HG02759 (cell line): ENCODE measurements around the gene PCMTD2.
A peak's percentile ranks its signal among the peaks of the same experiment; 100 is the strongest.

Source experiments
- ATAC-seq: cut with Tn5 transposase; IDR thresholded peaks from one replicate; pipeline ENCODE4 v1.9.1; 2021; ENCODE audit warnings: mild to moderate bottlenecking, moderate library complexity; ENCODE audit not compliant: unreplicated experiment

The PCMTD2 gene

DNA sequence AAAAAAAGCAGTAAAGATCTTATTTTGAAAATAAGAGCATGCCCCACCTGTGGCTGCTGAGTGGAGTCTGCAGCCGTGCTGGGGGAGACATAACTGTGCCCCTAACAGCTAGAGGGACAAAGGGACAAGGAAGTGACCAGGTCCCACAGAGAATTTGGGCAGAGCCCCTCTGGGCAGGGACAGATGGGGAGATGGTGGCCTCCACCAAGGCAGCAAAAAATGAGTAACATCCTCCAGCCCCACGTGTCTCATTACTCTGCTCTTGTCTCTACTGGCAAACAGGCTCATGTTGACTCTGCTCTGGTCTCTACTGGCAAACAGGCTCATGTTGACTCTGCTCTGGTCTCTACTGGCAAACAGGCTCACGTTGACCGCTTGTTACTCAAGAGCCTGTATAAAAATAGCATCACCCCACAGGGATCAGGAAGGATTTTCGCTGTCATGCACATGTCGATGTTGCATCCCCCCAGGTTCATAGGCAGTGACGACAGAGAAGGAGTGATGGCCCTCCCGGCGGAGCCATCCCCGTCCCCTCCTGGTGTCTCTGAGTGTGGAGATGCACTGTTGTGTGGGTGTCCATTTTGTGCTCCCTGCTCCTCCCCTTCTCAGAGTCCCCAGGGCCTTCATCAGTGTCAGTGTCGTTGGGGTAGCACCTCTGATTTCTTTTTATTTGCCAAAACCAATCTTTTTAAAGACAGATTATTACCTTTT, 17.3 kb upstream of the PCMTD2 start:
- ATAC-seq: no peak

DNA sequence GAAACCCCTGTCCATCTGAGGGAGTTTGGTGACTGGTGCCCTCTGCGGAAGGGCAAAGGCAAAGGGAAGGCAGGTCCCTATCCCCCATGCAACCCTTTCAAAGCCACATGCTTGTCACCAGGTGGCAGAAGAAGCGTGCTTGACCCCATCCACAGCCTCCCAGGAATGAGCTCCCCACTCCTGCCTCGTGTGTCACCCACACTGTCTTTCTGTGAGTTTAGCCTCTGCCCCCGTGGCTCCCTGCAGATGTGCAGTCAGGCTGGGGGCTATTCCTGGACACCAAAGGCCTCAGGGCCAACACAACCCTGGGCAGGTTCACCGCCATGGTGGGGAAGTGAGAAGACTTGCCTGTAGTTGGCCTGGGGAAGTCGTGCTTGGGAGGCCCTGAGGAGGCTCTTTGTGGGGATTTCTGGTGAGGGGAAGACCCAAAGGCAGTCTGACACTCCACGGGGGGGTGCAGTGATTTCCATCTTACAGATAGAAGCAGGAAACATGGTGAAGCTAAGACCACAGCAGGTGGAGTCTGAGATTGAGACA, 16.6 kb upstream of the PCMTD2 start:
- peak; percentile 54 for ATAC-seq

- no peak for ATAC-seq
Measured at GRCh38 chr20:64239449-64240242, 15.9 kb upstream of the PCMTD2 start.

- no peak for ATAC-seq
Measured at GRCh38 chr20:64240243-64241015, 15.1 kb upstream of the PCMTD2 start.

- no peak for ATAC-seq
Measured at GRCh38 chr20:64241061-64241460, 14.5 kb upstream of the PCMTD2 start.

- no peak for ATAC-seq
Measured at GRCh38 chr20:64242003-64242796, 13.3 kb upstream of the PCMTD2 start.

DNA sequence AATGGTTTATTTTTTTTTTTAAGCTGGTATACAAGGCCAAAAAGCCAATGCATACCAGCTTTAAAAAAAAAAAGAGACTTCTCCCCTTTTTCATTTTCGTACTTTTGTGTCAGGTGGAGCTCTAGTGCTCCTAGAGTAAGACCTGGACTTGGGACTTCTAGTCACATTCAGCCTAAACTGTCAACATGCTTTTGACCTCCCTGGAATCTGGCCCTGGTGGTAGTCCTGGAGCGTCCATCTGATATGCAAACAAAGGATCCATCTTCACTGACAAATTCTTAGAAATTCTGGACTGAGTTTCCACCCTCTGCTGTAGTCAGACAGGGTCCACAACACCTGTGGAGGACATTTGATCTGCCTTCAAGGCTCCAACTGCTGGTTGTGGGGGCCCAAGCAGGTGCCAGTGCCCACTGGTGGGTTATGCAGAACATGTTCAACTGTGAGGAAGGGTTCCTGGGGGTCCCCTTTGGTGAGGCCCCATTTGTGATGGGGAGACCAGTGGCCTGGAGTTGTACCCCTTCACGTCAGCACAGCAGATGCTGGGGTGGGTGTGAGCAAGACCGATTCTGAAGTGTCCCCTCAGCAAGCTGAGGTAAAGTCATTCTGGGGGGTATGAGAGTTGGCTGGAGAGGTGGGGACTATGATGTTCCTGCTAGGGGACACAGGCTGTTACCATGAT, 12.6 kb upstream of the PCMTD2 start:
- ATAC-seq: no peak

GRCh38 chr20:64244281-64244805, 11.2 kb upstream of the PCMTD2 start:
- no peak for ATAC-seq

- no peak for ATAC-seq
Measured at GRCh38 chr20:64244870-64245603, 10.5 kb upstream of the PCMTD2 start.

DNA sequence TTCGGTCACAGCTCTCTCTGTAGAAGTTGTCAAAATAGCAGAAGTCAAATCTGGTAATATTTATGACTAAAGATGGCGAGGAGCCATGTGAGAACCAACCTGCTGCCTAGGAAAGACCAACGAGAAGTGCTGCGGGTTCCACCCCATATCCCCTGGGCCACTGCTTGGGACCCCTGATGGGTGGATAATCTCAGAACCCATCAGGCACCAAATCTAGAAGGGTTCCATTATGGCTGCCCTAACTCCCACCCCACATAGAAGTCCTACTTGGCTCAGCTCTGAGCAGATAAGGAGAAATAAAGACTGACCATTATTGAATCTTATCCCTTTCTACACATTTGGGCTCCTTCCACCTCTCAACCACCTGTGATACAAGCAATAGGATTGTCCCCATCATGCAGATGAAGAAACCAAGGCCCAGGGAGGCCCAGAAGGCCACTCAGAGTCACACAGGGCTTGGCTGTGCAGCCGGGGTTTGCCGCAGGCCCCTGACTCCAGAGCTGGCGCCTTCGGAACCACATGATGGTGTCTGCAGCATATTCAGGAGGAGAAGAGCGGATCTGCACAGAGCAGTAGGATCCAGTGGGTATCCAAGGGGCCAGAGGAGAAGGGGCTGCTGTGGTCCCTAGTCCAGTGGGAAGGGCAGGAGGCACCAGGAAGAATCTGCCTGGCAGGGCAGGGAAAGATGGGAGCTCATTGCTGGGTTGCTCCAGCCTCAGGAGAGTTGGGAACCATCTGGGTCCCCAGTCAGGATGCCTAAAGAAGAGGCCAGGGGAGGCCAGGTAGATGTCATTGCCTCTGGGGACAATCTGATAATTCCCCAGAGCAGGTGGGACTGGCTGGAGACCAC, 9.6 kb upstream of the PCMTD2 start:
- no peak for ATAC-seq

DNA sequence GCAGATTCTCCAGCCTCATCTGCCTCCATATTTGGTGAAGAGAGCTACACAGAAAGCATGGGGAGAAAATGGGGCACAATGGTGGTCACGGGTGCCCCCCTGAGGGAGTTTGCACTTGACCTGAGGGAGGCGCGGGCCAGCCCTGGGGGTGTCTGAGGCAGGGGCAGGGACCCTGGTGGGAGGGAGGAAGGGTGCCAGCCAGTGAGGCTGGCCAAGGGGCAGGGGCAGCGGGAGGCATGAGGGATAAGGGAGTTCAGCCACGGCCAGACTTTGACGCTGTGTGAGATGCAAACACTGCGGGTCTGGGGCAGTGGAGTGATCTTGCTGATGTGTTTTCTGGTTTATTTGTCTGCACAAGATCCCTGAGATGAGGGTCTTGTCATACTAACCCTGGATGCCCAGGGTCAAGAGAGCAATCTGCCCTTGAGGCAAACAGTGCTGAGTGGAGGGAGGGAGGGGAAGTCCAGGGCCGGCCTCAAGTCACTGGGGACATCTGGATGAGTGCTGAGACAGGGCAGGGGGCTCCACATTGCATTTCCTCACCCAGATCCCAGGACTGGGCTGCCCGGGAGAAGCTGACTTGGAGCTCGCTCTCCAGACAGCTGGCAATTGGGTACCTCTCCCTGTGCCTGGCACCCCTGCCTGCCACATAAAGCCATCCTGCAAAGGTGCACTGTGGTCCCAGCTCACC, 8.8 kb upstream of the PCMTD2 start:
- ATAC-seq: no peak

DNA sequence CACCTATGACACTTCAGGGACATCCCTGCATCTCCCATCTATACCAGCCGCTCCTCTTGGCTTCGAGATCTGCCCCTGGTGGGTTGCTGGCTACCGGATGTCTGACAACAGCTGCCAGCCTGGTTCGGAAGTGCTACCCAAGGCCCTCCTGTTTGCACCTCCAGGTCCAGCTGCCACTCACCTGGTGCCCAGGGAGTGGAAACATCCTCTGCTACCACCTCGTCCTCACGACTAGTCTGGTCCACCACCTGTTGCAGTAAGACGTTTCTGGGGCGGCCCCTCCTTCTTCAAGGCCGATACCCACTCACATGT, 8.3 kb upstream of the PCMTD2 start:
- ATAC-seq: no peak

DNA sequence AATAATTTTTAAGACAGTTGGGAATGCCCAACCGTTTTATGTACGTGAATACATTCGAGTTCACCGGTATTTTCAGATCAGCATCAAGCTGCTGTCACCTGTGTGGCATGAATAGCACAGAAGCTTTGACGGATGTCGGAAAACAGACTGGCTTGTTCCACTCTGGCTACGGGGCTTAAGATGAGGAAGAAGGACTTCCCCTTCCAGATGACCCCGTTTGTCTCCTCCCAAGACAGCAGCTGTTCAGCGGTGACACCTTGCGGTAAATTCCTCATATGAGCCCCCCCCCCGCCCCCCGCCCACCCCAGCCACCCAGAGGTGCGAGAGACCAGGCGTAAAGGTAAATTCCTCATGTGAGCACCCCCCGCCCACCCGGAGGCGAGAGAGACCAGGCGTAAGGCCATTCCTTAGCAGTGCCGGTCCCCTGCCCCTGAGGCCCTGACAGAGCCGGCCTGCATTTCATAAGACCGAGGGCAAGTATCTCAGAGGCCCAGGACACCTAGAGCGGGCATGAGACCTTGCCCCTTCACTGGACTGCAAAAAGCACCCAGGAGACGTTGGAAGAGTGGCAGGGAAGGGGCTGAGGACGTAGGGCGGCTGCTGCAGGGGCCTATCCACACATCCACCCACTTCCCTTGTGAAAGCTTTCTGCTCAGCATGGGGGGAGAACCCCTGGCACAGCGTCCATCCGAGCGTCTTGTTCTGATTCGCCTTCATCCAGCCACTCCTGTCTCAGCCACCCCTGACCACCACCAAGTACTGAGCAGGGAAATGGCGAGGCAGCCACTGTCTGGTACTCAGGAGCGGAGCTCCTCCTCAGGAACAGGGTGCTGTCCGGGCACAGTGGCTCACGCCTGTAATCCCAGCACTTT, 7.3 kb upstream of the PCMTD2 start:
- no peak for ATAC-seq

DNA sequence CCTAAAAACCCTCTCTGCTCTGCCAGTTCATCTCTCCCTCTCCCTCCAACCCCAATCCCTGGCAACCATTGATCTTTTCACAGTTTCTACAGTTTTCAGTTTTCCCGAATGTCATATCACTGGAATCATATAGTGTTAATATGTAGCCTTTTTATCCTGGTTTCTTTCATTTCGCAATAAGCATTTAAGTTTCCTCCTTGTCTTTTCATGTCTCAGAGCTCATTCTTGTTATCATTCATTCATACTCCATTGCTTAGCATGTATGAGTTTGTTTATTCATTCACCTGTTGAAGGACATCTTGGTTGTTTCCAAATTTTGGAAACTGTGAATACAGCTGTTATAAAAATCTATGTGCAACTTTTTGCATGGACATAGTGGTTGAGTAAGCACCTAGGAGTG, 5.5 kb upstream of the PCMTD2 start:
- ATAC-seq: no peak

- ATAC-seq: no peak
Measured at GRCh38 chr20:64253000-64253383, 2.6 kb upstream of the PCMTD2 start.

GRCh38 chr20:64253443-64253842, 2.1 kb upstream of the PCMTD2 start:
- ATAC-seq: no peak

GRCh38 chr20:64254156-64254555, 1.4 kb upstream of the PCMTD2 start:
- ATAC-seq: no peak
